CD4-positive, alpha-beta T cell treated with Interleukin-12 subunit alpha and Interleukin-12 subunit beta, for 1 hour (primary cell): ENCODE results near the gene GPS2.
"Not testable (repeated sequence)": the region's sequence is repeated elsewhere in the genome, so short reads cannot be mapped to it uniquely, and the experiment has no call there.

Source experiments
- DNase-seq: peaks from one replicate; pipeline ENCODE4 v3.0.0-alpha.2; 2020

The GPS2 gene, protein sequence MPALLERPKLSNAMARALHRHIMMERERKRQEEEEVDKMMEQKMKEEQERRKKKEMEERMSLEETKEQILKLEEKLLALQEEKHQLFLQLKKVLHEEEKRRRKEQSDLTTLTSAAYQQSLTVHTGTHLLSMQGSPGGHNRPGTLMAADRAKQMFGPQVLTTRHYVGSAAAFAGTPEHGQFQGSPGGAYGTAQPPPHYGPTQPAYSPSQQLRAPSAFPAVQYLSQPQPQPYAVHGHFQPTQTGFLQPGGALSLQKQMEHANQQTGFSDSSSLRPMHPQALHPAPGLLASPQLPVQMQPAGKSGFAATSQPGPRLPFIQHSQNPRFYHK

DNA sequence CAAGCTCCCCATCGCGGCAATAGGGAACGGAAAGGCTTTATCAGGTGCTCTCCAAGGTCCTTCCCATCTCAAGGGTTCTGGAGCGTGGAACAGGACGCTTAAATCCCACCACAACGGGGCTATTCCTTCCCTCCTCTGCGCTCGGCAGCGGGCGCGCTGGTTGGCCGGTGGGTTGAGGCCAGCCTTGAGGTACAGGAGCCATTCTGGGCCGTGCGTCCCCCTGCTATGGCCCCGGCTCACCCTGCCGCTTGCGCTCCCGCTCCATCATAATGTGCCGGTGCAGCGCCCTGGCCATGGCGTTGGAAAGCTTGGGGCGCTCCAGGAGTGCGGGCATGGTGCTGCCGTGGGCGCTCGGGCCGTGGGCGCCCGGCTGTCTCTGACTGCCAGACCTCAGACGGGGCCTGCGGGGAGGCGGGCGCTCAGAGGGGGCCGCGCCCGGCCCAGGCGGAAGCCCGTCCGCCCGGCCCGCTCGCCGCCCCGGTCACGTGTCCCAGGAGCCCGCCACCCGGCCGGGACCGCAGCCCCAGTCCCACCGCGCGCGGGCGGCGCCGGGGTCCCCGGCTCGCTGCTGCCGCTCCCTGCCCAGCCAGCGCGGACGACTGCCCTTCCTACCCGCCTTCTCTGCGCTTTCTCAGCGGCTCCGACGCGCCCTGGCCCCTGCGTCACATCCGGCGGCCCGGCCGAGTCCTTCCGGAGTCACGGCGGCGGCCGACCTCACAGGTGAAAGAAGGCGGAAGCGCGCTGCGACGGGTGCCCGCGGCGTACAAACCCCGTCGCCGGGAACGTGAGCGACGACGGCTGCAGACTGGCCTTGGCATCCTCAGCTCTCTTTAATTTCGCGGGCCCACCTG lies at the start of gene GPS2:
TSS of gene GPS2 (minus strand) at position 642 of the 851 bp plus-strand sequence. CDS start at position 334, 308 bp downstream.
- DNase-seq = peak; percentile 94

DNA sequence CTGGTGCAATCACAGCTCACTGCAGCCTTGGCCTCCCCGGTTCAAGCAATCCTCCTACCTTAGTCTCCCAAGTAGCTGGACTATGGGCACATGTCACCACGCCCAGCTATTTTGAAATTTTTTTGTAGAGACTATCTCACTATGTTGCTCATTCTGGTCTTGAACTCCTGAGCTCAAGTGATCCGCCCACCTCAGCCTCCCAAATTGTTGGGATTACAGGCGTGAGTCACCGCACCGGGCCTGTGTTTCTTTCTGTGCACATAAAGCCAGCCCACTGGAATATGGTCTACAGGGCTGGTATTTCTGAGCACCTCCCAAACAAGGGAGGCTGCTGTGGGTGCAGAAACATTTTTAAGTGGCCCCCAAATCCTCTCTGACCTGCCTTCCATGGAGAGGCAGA lies 48.2 kb upstream of the GPS2 start:
- DNase-seq = no peak

DNA sequence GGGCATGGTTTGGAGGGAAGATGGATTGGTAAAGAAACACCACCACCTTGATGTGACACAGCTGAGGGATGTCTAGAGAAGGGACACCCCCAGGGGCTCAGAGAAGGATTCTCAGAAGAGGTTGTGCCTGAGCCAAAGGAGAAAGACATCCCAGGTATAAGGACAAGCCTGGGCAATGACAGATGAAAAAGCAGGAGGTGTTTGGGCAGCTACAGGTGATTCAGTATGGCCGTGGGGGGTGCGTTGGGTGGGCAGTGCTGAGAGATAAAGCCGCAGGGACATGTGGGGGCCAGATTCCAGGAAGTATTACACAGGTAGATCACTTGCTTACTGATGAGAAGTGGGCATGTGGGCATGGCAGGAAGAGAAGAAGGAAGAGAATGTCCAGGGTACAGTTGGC lies 46.7 kb upstream of the GPS2 start:
- no peak for DNase-seq

DNA sequence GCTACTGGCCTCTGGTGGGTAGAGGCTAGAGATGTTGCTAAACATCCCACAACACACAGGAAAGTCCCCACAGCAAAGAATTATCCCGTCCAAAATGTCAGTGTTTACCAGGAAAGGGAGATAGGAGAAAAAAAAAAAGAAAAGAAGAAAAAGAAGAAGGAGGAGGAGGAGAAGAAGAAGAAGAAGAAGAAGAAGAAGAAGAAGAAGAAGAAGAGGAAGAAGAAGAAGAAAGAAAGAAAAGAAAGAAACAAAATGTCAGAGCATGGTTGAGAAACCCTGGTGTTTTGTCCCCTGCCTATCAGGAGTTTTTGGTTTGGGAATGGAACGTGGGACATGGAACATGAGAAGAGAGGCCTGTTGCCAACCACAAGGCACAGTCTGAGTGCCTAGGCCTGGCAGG lies 42.2 kb upstream of the GPS2 start:
- no peak for DNase-seq

DNA sequence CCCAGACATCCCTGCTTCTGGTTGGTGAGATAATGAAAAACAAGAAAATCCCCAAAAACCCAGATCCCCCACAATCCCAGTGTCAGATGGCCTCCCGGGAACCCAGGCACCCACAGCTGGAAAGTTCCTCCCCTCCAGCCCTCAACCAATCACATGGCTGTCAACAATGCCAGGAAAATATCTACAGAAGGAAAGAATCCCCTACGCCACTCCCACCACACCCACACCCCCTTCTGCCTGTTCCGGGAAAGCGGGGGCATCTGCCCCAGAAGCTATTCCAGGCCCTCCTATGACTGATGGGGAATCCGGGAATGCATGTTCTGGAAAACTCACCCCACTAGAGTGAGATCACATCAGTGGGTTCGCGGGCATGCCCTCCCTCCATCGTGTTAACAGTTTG lies 41.6 kb upstream of the GPS2 start:
- no peak for DNase-seq

DNA sequence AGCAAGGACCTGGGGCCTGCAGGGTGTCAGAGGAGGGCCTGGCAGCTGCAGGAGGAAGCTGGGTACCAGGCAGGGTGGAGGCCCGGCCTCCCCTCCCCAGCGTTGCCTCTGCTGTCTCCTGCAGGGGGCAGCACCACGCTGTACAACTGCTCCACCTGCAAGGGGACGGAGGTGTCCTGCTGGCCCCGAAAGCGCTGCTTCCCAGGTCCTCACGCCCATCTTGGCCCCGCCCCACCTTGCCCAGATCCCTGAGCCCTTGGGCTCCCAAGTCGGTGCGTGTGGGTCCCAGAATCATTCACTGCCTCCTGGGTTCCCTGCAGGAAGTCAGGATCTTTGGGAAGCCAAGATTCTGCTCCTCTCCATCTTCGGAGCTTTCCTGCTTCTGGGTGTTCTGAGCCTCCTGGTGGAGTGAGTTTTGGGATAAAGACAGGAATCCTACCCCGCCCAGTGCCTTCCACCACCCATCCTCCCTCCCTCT lies 41.0 kb upstream of the GPS2 start:
- DNase-seq = peak; percentile 89

DNA sequence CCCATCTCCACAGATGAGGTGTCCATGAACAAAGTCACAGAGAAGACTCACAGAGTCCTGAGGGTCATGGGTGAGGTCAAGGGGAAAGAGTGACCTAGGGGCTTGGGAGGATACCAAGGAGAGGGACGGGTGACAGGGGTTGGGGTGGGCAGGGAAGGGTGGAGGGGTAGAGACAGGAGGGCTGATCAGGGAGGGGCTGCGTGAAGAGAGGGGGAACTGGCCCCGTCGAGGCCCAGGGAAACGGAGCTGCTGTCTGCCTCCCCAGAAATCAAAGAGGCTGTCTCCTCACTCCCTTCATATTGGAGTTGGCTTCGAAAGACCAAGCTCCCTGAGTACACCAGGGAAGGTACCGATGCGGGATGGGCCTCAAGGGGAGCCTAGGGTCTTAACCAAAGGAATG lies 40.4 kb upstream of the GPS2 start:
- DNase-seq = no peak

DNA sequence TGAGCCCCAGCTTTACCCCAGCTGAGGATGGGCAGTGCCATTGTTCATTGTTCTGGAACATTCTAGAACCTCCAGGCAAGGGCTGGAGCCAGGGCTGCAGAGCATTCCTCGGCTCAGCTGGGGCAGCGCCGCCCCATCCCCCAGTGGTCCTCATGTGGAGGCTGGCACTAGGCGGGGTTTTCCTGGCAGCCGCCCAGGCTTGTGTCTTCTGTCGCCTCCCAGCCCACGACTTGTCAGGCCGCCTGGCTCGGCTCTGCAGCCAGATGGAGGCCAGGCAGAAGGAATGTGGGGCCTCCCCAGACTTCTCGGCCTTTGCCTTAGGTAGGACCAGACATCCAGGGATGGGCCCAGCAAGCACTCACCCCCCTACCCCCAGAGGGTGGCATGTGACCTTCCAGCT lies 39.9 kb upstream of the GPS2 start, which contains the start of gene TMEM95:
TSS of gene TMEM95 (plus strand) at position 104 of the 400 bp plus-strand sequence. CDS start at position 153, 49 bp downstream.
- no peak for DNase-seq

DNA sequence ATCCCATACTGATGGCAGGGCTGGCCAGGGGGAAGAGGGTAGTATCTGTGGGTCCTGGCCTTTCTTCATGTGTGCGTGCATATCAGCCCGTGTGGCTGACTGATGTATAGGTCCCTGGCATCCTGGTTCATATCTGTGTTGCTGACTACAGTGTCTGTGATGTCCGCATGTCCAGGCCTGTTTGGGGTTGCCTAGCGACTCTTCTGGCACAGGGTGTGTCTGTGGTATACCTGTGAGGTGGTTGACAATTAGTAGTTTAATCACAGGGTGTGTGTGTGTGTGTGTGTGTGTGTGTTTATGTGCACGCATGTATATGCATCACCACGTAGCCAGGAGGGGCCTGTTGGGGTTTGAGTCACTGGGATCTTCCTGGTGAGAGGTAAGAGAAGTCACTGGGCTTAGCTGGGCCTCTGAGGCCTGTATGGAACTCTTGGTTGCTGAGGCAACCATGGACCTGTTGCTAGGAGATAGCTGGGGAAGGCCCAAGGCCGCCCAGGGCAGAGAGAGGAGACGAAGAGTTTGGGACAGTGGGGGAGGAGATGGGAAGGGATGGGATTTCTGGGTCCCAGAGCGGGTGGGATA lies 39.2 kb upstream of the GPS2 start:
- peak; percentile 34 for DNase-seq

DNA sequence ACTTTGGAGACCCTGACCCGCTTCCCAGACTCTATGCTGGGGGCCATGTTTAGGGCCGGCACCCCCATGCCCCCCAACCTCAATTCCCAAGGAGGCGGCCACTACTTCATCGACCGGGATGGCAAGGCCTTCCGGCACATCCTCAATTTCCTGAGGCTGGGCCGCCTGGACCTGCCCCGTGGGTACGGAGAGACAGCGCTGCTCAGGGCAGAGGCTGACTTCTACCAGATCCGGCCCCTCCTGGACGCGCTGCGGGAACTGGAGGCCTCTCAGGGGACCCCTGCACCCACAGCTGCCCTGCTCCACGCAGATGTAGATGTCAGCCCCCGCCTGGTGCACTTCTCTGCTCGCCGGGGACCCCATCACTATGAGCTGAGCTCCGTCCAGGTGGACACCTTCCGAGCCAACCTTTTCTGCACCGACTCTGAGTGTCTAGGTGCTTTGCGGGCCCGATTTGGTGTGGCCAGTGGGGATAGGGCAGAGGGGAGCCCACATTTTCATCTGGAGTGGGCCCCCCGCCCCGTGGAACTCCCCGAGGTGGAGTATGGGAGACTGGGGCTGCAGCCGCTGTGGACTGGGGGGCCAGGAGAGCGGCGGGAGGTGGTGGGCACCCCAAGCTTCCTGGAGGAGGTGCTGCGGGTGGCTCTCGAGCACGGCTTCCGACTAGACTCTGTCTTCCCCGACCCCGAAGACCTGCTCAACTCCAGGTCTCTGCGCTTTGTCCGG lies 37.9 kb upstream of the GPS2 start:
- DNase-seq = no peak

DNA sequence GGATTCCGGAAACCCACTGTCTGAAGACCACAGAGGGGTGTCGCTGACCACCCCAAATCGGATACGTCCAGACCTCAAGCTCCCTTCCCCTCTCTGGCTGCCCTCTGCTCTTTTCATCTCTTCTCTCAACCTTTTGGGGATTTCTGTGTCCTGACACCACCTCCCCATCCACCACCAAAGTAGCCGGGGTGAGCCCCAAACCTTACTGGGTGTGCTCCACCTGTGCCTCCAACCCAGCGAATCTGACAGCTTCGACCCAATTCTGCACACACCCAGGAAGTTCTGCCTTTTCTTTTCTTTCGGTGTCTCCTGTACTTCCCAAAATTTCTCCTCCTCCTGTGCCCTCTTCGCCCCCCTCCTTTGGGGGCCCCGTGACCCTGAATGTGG lies 37.3 kb upstream of the GPS2 start:
- peak; percentile 24 for DNase-seq

DNA sequence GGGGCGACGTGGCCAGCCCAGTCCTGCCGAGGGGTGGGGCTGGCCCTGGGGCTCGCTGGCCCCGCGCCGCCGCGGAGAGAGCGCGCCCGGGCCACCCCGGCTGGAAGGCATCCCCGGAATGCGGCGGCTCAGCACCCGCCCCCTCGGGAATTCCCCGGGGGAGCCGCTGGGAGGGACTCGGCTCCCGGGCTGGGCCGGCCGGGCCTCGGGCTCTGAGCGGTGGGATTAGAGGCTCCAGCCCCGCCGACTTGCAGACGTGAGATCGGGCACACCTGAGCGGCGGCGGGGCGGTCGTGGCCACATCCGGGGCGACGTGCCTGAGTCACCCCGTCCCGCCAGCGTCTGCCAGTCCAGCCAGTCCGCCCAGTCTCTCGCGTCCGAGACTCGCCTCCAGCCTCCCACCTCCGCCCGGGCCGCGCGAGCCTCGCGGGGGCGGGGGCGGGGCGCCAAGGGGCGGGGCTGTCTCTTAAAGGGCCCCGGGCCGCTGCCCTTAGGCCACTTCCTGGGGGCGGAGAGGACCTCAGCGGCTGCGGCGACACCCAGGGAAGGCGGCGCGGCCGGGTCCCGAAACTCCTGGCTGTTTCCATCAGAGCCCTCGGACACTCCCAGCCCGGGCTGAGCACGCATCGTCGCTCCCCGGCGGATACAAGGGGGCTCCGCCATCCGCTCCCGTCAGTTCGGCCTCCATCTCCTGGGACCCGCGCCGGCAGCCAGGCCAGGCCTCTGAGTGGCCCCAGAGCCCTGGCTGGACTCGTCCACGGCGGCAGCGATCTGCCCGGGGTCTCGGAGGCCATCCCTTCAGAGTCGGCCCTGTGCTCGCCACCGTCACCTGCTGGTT lies 36.7 kb upstream of the GPS2 start, which contains the start of gene KCTD11:
TSS of gene KCTD11 (plus strand) at position 498 of the 838 bp plus-strand sequence.
- peak; percentile 85 for DNase-seq

DNA sequence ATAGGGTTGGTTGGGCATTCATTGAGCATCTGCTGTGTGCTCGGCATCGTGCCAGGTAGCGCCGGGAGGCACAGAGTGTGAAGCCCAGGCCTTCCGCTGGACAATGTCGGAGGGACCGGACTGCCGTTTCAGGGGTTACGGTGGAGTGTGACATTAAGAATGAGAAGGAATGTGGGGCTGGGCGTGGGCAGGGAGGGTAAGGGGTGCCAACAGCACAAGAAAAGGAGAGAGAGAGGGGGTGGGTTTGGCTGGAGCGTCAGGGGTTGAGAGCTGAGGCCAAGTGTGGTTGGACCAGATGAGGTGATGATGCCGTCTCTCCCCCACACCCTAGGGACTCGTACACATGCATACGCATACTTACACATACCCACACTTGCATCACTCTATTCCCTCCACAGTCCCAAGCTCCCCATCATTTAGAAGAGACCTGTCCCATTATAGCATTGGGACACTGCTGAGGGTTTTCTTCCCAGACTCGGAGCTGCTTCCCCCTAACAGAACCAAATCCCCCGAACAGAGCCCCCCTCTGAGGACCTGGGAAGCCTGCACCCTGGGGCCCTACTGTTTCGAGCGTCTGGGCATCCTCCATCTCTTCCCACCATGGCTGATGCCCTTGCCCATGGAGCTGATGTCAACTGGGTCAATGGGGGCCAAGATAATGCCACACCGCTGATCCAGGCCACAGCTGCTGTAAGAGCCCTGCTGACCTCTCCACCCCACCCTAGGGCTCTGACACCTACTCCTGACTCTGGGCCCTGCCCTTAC lies 33.5 kb upstream of the GPS2 start:
- DNase-seq = no peak

DNA sequence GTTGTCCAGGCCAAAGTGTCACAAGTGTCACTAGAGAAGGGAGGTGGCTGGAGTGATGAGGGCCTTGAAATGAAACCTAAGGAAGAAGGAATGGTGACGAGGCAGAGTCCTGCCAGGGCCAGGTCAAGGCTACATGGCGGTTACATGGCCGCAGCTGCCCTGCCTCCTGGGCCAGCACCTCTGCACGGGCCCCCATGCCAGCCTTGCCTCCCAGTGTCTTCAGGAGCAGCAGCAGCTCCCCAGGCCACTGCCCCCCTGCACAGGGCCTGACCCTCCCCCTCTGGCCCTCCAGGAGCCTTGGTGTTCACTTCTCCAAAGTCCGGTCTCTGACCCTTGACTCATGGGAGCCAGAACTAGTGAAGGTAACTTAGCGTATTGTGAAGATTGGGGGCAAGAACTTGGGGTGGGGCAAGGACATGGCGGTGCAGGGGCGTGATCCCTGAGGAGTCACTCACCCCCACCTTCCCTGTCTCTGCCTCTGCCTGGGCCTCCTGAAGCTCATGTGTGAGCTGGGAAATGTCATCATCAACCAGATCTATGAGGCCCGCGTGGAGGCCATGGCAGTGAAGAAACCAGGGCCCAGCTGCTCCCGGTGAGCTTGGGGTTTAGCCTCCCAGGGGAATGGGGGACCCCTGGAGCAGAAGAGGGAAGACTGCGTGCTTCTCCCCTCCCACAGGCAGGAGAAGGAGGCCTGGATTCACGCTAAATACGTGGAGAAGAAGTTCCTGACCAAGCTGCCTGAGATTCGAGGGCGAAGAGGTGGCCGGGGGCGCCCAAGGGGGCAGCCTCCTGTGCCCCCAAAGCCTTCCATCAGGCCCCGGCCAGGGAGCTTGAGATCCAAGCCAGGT lies 32.7 kb upstream of the GPS2 start:
- no peak for DNase-seq

DNA sequence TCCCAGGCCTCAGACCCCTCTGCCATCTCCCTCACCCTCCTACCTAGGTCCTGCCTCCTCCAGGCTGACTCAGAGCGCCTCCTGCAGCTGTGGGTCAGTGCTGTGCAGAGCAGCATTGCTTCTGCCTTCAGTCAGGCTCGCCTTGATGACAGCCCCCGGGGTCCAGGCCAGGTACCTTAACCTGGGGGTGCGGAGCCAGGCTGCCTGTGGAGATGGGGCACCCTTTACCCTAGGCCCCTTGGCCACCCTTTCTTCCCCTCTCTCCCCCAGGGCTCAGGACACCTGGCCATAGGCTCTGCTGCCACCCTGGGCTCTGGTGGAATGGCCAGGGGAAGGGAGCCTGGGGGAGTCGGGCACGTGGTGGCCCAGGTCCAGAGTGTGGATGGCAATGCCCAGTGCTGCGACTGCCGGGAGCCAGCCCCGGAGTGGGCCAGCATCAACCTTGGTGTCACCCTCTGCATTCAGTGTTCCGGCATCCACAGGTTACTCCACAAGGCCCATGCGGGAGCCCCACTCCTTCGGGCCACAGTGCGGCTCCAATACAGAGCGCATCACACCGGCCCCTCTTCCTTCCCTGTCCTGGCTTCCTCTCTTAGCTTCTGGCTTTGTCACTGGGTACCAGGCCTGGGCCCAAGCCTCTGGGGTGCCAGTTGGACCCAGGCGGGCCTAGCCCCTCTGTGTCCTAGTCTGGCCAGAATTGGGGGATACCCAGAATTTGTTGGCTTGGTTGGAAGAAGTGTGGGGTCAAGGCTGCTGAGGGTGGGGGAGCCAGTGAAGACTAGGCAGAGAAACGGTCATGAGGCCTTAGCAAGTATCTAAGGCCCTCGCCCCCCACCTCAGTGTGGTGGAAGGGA lies 31.8 kb upstream of the GPS2 start:
- DNase-seq = no peak

DNA sequence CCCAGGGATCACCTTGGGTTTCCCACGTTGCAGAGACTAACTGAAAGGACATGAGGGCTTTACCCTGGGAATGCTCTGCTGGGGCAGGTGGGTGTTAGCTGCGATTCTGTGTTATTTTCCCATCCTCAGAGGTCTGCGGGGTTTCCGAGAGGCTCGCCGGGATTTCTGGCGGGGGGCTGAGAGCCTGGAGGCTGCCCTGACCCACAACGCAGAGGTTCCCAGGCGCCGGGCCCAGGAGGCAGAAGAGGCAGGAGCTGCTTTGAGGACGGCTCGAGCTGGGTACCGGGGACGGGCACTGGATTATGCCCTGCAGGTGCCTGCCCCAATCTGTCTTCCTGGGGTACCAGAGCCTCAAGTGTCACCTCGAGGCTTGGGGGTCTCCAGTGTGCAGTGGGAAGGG lies 28.1 kb upstream of the GPS2 start:
- no peak for DNase-seq

DNA sequence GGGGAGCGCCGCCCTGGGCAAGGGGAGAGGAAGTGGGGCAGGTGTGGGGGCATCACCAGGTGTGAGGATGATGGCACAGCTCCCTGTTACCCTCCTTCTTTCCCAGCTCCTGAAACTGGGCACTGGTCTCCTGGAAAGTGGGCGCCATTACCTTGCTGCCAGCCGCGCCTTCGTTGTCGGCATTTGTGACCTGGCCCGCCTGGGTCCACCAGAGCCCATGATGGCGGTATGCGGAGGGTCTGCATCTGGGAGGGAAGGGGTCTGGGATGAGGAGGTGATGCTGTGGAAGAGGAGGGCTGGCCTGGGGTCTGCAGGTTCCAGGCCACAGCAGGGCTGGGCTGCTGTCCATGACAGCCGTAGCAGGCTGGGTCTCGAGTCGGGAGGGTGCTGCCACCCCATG lies 26.7 kb upstream of the GPS2 start:
- no peak for DNase-seq

DNA sequence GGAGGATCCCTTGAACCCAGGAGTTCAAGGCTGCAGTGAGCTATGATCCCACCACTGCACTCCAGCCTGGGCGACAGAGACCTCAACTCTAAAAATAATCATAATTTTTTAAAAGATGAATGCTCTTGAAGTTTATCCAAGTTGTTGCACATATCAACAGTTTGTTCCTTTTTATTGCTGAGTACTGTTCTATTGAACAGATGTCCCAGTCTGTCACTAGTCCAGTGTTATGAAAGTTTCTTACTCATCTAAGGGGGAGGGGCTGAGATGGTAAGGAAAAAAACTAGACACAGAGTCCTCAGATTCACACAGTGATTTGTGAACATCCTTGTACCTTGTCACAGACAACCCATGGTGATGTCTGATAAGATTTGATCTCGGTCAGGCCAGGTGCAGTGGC lies 25.0 kb upstream of the GPS2 start:
- DNase-seq = no peak

DNA sequence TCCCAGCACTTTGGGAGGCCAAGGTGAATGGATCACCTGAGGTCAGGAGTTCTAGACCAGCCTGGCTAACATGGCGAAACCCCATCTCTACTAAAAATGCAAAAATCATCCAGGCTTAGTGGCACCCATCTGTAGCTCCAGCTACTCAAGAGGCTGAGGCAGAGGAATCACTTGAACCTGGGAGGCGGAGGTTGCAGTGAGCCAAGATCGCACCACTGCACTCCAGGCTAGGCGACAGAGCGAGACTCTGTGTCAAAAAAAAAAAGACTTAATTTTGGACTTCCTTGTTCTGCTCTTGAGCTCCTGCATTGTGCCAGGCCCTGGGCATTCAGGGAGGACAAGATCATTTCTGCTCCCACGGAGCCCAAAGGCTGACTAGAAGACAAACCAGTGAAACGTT lies 22.4 kb upstream of the GPS2 start:
- not testable (repeated sequence) for DNase-seq
